DND-41 (cell line): ENCODE data around the gene MYBL2.

Experiments used
- ATAC-seq: fragments of 200-7000 bp; cut with Tn5 transposase; 3 replicates; pipeline ENCODE4 v1.9.1; 2021; ENCODE audit warnings: low read depth; ENCODE audit not compliant: insufficient read depth
- DNase-seq: peaks from one replicate; pipeline ENCODE4 v3.0.0-alpha.2; 2020
- H2AFZ ChIP-seq: 2 replicates; pipeline ENCODE4 v1.6.0; 2012; ENCODE audit warnings: low read depth, low read length
- H3K27ac ChIP-seq: 2 replicates; pipeline ENCODE4 v1.5.1; 2012; ENCODE audit warnings: low read length, inconsistent platforms
- H3K27me3 ChIP-seq: fragments of 200-600 bp; sonication (generic); 2 replicates; pipeline ENCODE4 v1.6.0; 2012; ENCODE audit warnings: low read length, mild to moderate bottlenecking, inconsistent platforms; ENCODE audit not compliant: insufficient read depth, poor library complexity
- H3K36me3 ChIP-seq: 2 replicates; pipeline ENCODE4 v1.5.1; 2012; ENCODE audit warnings: low read length, inconsistent platforms; ENCODE audit not compliant: insufficient read depth
- H3K4me1 ChIP-seq: 2 replicates; pipeline ENCODE4 v1.5.1; 2012; ENCODE audit warnings: mild to moderate bottlenecking, low read length; ENCODE audit not compliant: insufficient read depth
- H3K4me2 ChIP-seq: 2 replicates; pipeline ENCODE4 v1.6.0; 2012; ENCODE audit warnings: mild to moderate bottlenecking, moderate library complexity, low read length, inconsistent platforms; ENCODE audit not compliant: insufficient read depth
- H3K4me3 ChIP-seq, 2 experiments: fragments of 200-600 bp in 1 of 2; shearing (Covaris generic) in 1 of 2; 2 replicates each; pipeline ENCODE4 v1.5.1; 2012 to 2016; ENCODE audit warnings: inconsistent platforms in 2 of 2, low read length in 2 of 2, mild to moderate bottlenecking in 2 of 2, low read depth in 1 of 2, moderate library complexity in 1 of 2
- H3K79me2 ChIP-seq: 2 replicates; pipeline ENCODE4 v1.6.0; 2012; ENCODE audit warnings: low read length, inconsistent platforms; ENCODE audit not compliant: insufficient read depth
- H3K9ac ChIP-seq: 2 replicates; pipeline ENCODE4 v1.6.0; 2012; ENCODE audit warnings: low read depth, mild to moderate bottlenecking, inconsistent platforms, low read length, moderate library complexity
- H3K9me3 ChIP-seq: 2 replicates; pipeline ENCODE4 v1.5.1; 2012; ENCODE audit warnings: low read length, moderate library complexity, mild to moderate bottlenecking, inconsistent platforms; ENCODE audit not compliant: insufficient read depth, severe bottlenecking
- H4K20me1 ChIP-seq: 2 replicates; pipeline ENCODE4 v1.6.0; 2012; ENCODE audit warnings: low read length; ENCODE audit not compliant: insufficient read depth
- EZH2 ChIP-seq: IDR thresholded peaks from 3 replicates; pipeline ENCODE4 v1.6.1; 2012; ENCODE audit warnings: borderline replicate concordance, low read depth, mild to moderate bottlenecking, moderate library complexity, low read length, inconsistent platforms; ENCODE audit not compliant: severe bottlenecking
- TF ChIP-seq, protein P1 (sequence below): IDR thresholded peaks from 2 replicates; pipeline ENCODE4 v1.5.1; 2012; ENCODE audit warnings: borderline replicate concordance, low read length, moderate library complexity, mild to moderate bottlenecking; ENCODE audit not compliant: poor library complexity, severe bottlenecking; ENCODE audit errors: extremely low read depth

MYBL2 gene

DNA sequence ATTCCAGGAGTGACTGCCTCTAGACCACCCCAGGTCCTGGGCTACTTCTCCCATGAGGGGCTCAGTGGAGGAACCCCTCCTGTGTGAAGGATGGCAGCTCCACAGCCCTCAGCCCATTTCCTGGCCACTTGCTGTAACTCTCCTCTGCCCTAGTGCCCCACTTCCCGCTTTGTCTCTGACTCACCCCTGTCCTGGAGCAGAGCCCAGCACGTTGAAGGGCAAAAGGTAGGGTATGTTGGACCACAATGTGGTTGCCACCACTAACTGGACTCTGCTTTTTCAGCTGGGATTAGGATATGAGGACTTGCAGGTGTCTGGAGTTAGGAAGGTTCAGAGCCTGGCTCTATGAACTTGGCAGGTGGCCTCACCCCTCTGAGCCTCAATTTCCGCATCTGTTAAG, 2.4 kb downstream of the MYBL2 start:
- Histone ChIP-seq H4K20me1 (peaks cover 56% of the 10 kb centered on the region), H3K9me3 (no peaks in the 10 kb centered on the region), H2AFZ (no peak overlapping the region), H3K4me2 (peak overlapping the region; percentile 88), H3K9ac (peak overlapping the region; percentile 88), H3K79me2 (peaks cover 78% of the 10 kb centered on the region), H3K27me3 (no peaks in the 10 kb centered on the region), H3K36me3 (peaks cover 59% of the 10 kb centered on the region), H3K4me3 (peak overlapping the region in 1 of 2 experiments; percentile 70; a peak in 2 of 4 replicates), H3K27ac (peak overlapping the region; percentile 92), H3K4me1 (peaks cover 54% of the 10 kb centered on the region)
- DNase-seq (no peak), ATAC-seq (no peak)
- no peak for TF ChIP-seq EZH2
- TF ChIP-seq, protein P1, sequence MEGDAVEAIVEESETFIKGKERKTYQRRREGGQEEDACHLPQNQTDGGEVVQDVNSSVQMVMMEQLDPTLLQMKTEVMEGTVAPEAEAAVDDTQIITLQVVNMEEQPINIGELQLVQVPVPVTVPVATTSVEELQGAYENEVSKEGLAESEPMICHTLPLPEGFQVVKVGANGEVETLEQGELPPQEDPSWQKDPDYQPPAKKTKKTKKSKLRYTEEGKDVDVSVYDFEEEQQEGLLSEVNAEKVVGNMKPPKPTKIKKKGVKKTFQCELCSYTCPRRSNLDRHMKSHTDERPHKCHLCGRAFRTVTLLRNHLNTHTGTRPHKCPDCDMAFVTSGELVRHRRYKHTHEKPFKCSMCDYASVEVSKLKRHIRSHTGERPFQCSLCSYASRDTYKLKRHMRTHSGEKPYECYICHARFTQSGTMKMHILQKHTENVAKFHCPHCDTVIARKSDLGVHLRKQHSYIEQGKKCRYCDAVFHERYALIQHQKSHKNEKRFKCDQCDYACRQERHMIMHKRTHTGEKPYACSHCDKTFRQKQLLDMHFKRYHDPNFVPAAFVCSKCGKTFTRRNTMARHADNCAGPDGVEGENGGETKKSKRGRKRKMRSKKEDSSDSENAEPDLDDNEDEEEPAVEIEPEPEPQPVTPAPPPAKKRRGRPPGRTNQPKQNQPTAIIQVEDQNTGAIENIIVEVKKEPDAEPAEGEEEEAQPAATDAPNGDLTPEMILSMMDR: no peak

DNA sequence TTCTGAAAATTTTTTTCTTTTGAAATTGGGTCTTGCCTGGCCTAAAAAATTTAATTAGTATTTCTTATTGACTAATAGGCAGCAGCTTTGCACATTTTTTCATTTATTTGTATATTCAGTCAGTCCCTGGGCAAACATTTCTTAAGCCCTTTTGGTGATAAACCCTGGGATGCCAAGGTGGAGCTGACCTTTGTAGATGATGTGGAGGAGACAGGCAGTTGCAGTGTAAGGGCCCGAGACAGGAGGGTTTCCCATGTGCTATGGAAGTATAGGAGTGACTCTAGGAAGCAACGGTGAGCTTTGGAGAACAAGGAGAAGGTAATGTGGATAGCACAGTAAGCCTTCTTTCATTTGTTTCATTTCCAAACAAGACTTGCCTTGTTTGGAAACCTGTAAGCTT, 3.5 kb downstream of the MYBL2 start:
- Histone ChIP-seq H3K4me1 (peaks cover 60% of the 10 kb centered on the region), H3K36me3 (peaks cover 67% of the 10 kb centered on the region), H4K20me1 (peaks cover 62% of the 10 kb centered on the region), H3K4me2 (peak overlapping the region; percentile 88), H3K9ac (no peak overlapping the region), H3K27ac (peak overlapping the region; percentile 92), H3K9me3 (no peaks in the 10 kb centered on the region), H3K27me3 (no peaks in the 10 kb centered on the region), H3K79me2 (peaks cover 89% of the 10 kb centered on the region), H2AFZ (no peak overlapping the region), H3K4me3 (peak overlapping the region in 1 of 2 experiments; percentile 70; a peak in 1 of 4 replicates)
- DNase-seq (no peak), ATAC-seq (no peak)
- TF ChIP-seq, protein P1: no peak
- no peak for TF ChIP-seq EZH2

DNA sequence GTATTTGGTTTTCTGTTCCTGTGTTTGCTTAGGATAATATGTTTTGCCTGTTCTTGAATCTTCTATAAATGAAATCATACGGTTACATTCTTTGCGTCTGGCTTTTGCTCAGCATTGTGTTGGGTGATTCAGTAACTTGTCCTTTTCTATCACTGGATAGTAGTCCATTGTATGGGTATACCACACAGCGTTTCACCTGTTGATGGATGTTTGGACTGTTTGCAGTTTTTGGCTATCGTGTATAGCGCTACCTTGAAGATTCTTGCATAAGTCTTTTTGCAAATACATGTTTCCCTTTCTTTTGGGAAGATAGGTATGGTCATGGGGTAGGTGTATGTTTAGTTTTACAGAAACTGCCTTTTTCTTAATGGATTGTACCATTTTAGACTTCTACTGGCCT, 9.5 kb downstream of the MYBL2 start:
- Histone ChIP-seq H3K27ac (peak overlapping the region; percentile 27; the same call in 1 of the 2 replicates), H3K36me3 (peaks cover 87% of the 10 kb centered on the region), H3K79me2 (peaks cover 92% of the 10 kb centered on the region)

More for the DNA sequence above, 9.5 kb downstream of the MYBL2 start:
- Histone ChIP-seq H3K4me2 (peak overlapping the region; percentile 28; the same call in 1 of the 2 replicates), H3K9me3 (no peaks in the 10 kb centered on the region), H3K27me3 (no peaks in the 10 kb centered on the region), H3K4me3 (no peak overlapping the region), H2AFZ (no peak overlapping the region), H4K20me1 (peaks cover 77% of the 10 kb centered on the region), H3K9ac (no peak overlapping the region), H3K4me1 (peaks cover 30% of the 10 kb centered on the region)
- DNase-seq: no peak
- no peak for ATAC-seq
- TF ChIP-seq, protein P1: no peak
- no peak for TF ChIP-seq EZH2
